Retina (tissue), 1 donor: ENCODE data around the gene MRPL40.

ENCODE experiments used
- DNase-seq: peaks from one replicate; pipeline ENCODE4 v3.0.0-alpha.2; 2016

The MRPL40 gene

DNA sequence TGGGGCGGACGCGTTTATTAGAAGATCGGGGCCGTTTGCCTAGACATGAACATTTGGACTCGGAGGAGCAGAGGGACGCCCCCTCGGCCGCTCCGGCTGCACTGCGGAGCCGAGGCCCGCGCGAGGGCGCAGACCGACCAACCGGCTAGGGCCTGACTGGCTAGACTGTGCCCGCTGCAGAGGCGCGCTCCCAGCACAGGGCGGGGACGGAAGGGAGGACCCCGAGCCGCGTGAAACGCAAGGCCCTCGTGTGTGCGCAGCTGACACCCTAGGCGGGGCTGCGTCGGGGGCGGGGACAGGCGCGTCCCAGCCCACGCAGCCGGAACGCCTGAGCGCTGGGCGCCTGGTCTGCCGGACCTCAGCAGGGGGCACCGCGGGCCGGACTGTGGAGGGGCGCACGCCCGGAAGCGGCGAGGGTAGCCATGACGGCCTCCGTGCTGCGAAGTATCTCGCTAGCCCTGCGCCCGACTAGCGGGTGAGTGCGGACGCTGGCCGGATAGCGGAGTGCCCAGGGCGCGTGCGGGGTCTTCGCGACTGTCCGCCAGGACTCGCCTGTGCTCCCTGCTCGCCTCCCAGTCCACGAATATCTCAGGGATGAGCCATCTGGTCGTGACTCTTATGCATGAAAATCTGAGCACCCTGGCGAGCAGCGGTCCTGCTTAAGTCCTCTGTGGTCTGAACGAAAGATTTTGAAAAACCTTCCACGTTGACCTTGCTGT lies at the start of gene MRPL40:
Gene MRPL40, plus strand, starts transcription at position 413 of the 719 bp plus-strand sequence. Its CDS starts 10 bp downstream, at position 423.
- DNase-seq: peak; percentile 95

- DNase-seq: no peak
Measured at GRCh38 chr22:19383292-19383691, 49.1 kb upstream of the MRPL40 start.

DNA sequence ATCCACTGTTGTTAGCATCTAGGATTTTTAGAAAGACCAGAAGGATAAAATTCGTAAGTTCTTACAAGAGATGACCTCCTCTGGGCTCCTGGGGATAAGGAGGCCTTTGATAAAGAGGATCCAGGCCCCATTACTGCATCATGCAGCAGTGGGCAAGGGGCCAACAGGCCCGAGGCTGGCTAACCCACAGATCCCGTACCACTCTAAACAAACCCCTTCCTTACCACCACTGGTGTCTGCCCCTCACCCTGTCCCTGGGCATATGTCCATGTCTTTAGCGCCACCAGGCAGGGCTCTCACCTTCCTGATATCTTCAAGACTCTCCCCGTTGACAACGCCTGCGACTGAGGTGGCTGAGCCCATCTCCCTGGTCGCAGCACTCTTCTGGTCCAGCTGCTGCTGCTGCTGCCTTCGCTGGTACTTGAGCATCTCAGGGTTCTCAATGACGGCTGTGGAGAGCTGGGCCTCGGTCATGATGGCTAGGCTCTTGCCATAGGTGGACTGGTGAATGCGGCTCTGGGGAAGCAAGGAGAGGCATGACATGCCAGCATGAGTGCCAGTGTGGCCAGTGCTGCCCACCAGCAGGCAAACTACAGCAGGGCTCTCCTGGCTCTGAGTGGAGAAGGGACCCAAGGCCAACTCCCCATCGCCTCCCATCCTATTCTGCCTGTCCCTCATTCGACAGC lies 47.0 kb upstream of the MRPL40 start:
- DNase-seq: no peak

DNA sequence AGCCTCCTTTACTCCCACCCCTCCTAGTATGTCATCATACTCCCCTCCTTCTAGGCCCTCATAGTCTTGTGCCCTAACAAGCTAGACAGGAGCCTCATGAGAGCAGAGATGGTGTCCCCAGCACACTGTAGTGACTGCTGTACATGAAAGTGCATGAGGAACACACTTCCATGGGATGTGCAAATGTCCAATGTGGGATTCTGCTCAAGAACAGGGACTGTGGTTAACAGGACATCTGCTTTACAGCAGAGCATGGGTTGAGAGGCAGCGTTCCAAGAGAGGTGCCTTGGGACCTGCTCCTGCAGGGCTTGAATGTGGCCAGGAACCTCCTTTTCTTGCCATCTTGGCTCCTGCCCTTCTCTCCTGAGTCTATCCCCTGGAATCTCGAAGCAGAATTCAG lies 46.1 kb upstream of the MRPL40 start:
- no peak for DNase-seq

- no peak for DNase-seq
Measured at GRCh38 chr22:19387038-19387437, 45.3 kb upstream of the MRPL40 start.

GRCh38 chr22:19387575-19387974 lies 44.8 kb upstream of the MRPL40 start:
- DNase-seq: no peak

- no peak for DNase-seq
Measured at GRCh38 chr22:19393704-19394103, 38.6 kb upstream of the MRPL40 start.

DNA sequence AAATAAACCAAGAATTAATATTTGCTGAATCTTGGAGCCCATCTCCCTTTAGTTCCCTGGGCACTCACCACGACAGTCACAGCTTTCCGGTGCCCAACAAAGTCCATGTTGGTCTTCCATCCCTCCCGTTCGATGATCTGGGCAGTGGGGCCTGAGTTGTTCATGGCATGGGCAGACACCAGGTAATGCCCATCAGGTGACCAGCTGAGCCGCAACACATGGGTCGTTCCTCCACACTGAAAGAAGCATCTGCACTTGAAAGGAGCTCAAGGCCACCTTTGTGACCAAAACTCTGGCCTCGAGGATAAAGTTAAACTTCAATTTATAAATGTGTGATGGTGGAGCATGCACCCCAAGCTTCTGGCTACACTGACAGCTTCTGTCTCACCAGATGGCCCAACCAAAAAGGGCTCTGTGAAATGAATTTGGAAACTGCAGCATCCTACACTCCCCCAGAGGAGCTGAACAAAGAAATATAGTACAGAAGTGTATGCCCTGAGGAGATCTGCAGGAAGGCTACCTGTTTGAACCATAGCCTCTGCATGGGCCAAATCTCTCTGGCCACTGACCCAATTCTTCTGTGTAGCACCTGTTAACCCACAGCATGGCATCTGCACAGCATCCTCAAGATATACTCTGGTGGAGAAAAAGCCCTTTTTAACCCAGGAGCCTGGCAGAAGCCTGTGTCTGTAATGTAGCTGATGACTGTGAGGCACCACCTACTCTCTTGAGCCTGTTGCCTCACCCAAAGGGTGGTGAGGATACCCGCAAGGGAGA lies 37.9 kb upstream of the MRPL40 start:
- DNase-seq: no peak

- no peak for DNase-seq
Measured at GRCh38 chr22:19395276-19395675, 37.1 kb upstream of the MRPL40 start.

DNA sequence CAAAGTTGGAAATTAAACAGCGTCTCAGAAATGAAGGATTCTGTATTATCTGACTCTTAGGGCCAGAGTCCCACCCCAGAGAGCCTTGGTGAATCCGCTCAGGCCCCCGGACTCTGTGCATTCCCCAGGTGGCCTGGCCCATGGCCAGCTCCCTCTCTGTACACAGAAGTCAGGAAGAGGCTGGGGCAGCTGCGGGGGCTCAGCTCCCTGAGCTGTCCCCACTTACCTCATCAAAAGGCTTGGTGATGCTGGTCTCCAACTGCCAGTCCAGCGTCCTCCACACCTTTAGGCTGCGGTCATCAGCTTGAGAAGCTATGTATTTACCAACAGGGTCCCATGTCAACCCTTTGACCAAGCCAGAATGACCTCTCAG lies 35.8 kb upstream of the MRPL40 start:
- DNase-seq: no peak

- DNase-seq: no peak
Measured at GRCh38 chr22:19396934-19397733, 35.2 kb upstream of the MRPL40 start.

GRCh38 chr22:19397734-19398104 lies 34.6 kb upstream of the MRPL40 start:
- DNase-seq: no peak

- DNase-seq: no peak
Measured at GRCh38 chr22:19398206-19398605, 34.1 kb upstream of the MRPL40 start.

- no peak for DNase-seq
Measured at GRCh38 chr22:19398652-19399051, 33.7 kb upstream of the MRPL40 start.

- DNase-seq: no peak
Measured at GRCh38 chr22:19400881-19401280, 31.5 kb upstream of the MRPL40 start.

DNA sequence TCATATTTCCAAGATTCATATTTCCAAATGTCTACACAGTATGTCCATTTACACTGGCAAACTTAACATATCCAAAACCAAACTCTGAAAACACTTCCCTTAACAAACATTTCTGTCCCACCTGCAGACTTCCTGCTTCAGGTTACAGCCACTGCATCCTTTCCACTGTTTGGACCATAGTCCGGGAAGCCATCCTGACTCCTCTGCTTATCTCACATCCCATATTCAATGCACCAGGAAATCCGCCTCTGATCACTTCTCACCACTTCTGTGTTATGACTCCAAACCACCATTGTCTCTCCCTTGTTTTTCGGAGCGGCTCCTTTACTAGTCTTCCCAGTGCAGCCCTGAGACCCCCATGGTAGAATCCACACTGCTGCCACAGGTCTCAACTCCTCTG lies 30.9 kb upstream of the MRPL40 start:
- DNase-seq: no peak

GRCh38 chr22:19402642-19403191 lies 29.6 kb upstream of the MRPL40 start:
- DNase-seq: no peak

- DNase-seq: no peak
Measured at GRCh38 chr22:19404676-19405075, 27.7 kb upstream of the MRPL40 start.

DNA sequence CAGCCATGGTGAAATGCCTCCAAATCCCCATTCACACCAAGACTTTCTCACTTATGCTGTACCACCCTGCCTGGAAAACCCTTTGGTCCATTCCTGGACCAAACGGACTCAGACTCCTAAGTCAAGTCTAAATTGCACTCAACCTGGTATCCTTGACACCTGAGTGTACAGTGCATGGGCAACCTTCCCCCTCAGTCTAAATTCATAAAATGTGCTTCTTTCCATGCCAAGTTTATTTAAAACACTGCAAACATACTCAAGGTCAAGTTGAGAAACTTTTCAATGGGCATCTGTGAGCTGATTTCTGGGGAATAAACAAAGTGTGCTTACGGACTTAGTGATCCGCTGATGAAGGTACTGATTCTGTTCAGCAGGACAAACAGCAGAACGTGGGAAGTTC lies 27.2 kb upstream of the MRPL40 start:
- no peak for DNase-seq

- DNase-seq: no peak
Measured at GRCh38 chr22:19405652-19406051, 26.7 kb upstream of the MRPL40 start.

GRCh38 chr22:19406281-19406811 lies 26.0 kb upstream of the MRPL40 start:
- no peak for DNase-seq

DNA sequence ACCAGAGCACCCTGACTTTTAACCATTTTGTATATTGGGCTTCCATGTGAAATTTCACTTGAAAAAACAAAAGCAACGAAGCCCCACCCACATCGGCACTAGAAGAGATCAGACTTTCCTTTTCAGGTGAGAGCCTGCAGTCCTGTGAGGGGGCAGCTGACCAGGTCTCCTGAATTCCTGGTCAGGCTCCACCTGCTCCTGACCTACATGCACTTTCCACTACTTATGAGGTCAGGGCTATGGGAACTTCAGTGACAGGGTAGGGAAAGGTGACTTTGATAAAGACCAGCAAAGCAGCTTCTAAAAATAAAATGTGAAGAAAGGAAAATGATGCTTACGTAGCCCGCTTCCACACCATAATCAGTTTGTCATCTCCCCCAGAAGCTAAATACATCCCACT lies 25.5 kb upstream of the MRPL40 start:
- DNase-seq: no peak
